Central memory CD4-positive, alpha-beta T cell (primary cell): Measurements from ENCODE around the gene SPEF1.

Experiments used
- DNase-seq: peaks from one replicate; pipeline ENCODE4 v3.0.0; 2022

Gene SPEF1

GRCh38 chr20:3765171-3765882, 15.9 kb downstream of the SPEF1 start:
- DNase-seq: no peak

GRCh38 chr20:3764659-3765058, 16.6 kb downstream of the SPEF1 start:
- no peak for DNase-seq

- DNase-seq: no peak
Measured at GRCh38 chr20:3763671-3764601, 17.3 kb downstream of the SPEF1 start.

GRCh38 chr20:3760655-3761348, 20.4 kb downstream of the SPEF1 start:
- DNase-seq: no peak

GRCh38 chr20:3759884-3760283, 21.4 kb downstream of the SPEF1 start:
- no peak for DNase-seq

- DNase-seq: no peak
Measured at GRCh38 chr20:3759316-3759823, 21.9 kb downstream of the SPEF1 start.

- DNase-seq: no peak
Measured at GRCh38 chr20:3758566-3758965, 22.7 kb downstream of the SPEF1 start.

- DNase-seq: no peak
Measured at GRCh38 chr20:3757268-3757667, 24.0 kb downstream of the SPEF1 start.

GRCh38 chr20:3755814-3756480, 25.3 kb downstream of the SPEF1 start:
- no peak for DNase-seq

GRCh38 chr20:3755269-3755668, 26.0 kb downstream of the SPEF1 start:
- no peak for DNase-seq

- no peak for DNase-seq
Measured at GRCh38 chr20:3754276-3754630, 27.0 kb downstream of the SPEF1 start.

- no peak for DNase-seq
Measured at GRCh38 chr20:3753501-3754275, 27.6 kb downstream of the SPEF1 start.

- DNase-seq: peak; percentile 57
Measured at GRCh38 chr20:3753098-3753497, 28.1 kb downstream of the SPEF1 start.

GRCh38 chr20:3752386-3752759, 28.9 kb downstream of the SPEF1 start:
- no peak for DNase-seq

- peak; percentile 64 for DNase-seq
Measured at GRCh38 chr20:3751675-3752385, 29.4 kb downstream of the SPEF1 start.

- DNase-seq: no peak
Measured at GRCh38 chr20:3751305-3751674, 30.0 kb downstream of the SPEF1 start.

- no peak for DNase-seq
Measured at GRCh38 chr20:3749689-3750531, 31.3 kb downstream of the SPEF1 start.

GRCh38 chr20:3749087-3749688, 32.1 kb downstream of the SPEF1 start:
- DNase-seq: no peak

- no peak for DNase-seq
Measured at GRCh38 chr20:3748073-3748472, 33.2 kb downstream of the SPEF1 start.

- no peak for DNase-seq
Measured at GRCh38 chr20:3747471-3747870, 33.8 kb downstream of the SPEF1 start.
